Heart left ventricle (tissue), 13 donors: ENCODE measurements around the gene ZNF319.

Source experiments
- POLR2A ChIP-seq, 2 donors: fragments of 450-650 bp; IDR thresholded peaks; one replicate each; pipeline ENCODE4 v1.6.1; 2017; ENCODE audit warnings: antibody characterized with exemption in 2 of 2, mild to moderate bottlenecking in 2 of 2, moderate library complexity in 2 of 2
- TF ChIP-seq, protein P1 (sequence below), 12 donors: fragments of 200-600 bp; sonication (generic) in 4 of 12; IDR thresholded peaks; one replicate each; pipeline versions ENCODE4 v1.5.0 to v1.8.0; 2018 to 2022; ENCODE audit warnings: antibody characterized with exemption in 12 of 12, mild to moderate bottlenecking in 5 of 12
- donor health status: ischemic (EF 13 %, LVEDD 7.1; RV severe dilation, severe dysfunction).
- donor health status: DM: no; HTN: yes; CAD: no.
- donor health status: DM: no; HTN: no; CAD: no.
- donor health status: ischemic (EF 25% LVEDD 6.9; RV normal size, moderate dysfunction).
- donor health status: ischemic (EF 25% LVEDD 5.7; RV mildly dilated, moderate dysfunction).
- donor health status: ischemic (EF 35%, LVEDD 5.7; RV mildly dilated, moderate dysfunction).
- donor health status: nonischemic (EF 11% LVEDD 7.7; RV severe dilation, severe dysfunction).
- donor health status: DM: yes; HTN: yes; CAD: no.
- donor health status: PGD.
- donor health status: ischemic (EF 29% LVEDD 5.4; RV normal size, mild dysfunction).
- donor health status: nonischemic (EF 23%, LVEDD 6.1; RV moderate dilation, normal function).

GRCh38 chr16:57976331-57976796, 24.1 kb downstream of the ZNF319 start:
- TF ChIP-seq, protein P1, sequence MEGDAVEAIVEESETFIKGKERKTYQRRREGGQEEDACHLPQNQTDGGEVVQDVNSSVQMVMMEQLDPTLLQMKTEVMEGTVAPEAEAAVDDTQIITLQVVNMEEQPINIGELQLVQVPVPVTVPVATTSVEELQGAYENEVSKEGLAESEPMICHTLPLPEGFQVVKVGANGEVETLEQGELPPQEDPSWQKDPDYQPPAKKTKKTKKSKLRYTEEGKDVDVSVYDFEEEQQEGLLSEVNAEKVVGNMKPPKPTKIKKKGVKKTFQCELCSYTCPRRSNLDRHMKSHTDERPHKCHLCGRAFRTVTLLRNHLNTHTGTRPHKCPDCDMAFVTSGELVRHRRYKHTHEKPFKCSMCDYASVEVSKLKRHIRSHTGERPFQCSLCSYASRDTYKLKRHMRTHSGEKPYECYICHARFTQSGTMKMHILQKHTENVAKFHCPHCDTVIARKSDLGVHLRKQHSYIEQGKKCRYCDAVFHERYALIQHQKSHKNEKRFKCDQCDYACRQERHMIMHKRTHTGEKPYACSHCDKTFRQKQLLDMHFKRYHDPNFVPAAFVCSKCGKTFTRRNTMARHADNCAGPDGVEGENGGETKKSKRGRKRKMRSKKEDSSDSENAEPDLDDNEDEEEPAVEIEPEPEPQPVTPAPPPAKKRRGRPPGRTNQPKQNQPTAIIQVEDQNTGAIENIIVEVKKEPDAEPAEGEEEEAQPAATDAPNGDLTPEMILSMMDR (IDR thresholded peaks at IDR 0.05): no peak
- no peak for TF ChIP-seq POLR2A (IDR thresholded peaks at IDR 0.05)
